Measurements from ENCODE around the gene ISLR2. TPM values are rescaled to one million over a fixed set of nuclear protein-coding genes. Genes with fewer than 3 reads are reported as not detected.

Gene ISLR2
- total and polyA plus RNA-seq, 8 donors = 0.19 to 4.4 (median 0.30) TPM; not detected in 3

GRCh38 chr15:74182131-74182530, 51.7 kb downstream of the ISLR2 start:
- no peak for TF ChIP-seq CTCF (IDR thresholded peaks at IDR 0.05)
- Histone ChIP-seq H3K27ac (no peak overlapping the region), H3K27me3 (no peaks in the 10 kb centered on the region), H3K36me3 (no peaks in the 10 kb centered on the region), H3K4me3 (no peak overlapping the region), H3K9me3 (no peaks in the 10 kb centered on the region), H3K4me1 (peaks cover 6 to 33% (median 17%) of the 10 kb centered on the region in 4 donors)
- intact Hi-C loops (cut with DNase I; ENCODE audit: low total_unique reads) = no loop called here
- WGBS, 5 donors = 87 to 98% (median 91%) methylated on average over 6 to 8 of the region's 8 CpGs
- no peak for DNase-seq

GRCh38 chr15:74184582-74185091, 54.3 kb downstream of the ISLR2 start:
- Histone ChIP-seq H3K27ac (no peak overlapping the region), H3K36me3 (no peaks in the 10 kb centered on the region), H3K4me3 (no peak overlapping the region), H3K27me3 (no peaks in the 10 kb centered on the region), H3K9me3 (no peaks in the 10 kb centered on the region), H3K4me1 (peaks cover 0 to 11% (median 7%) of the 10 kb centered on the region in 4 donors)
- DNase-seq = no peak
- intact Hi-C loops (cut with DNase I; ENCODE audit: low total_unique reads) = no loop called here
- TF ChIP-seq EP300 (IDR thresholded peaks at IDR 0.05) (no peak), POLR2AphosphoS5 (IDR thresholded peaks at IDR 0.05) (no peak), POLR2A (IDR thresholded peaks at IDR 0.05) (no peak), CTCF (IDR thresholded peaks at IDR 0.05) (no peak)
- WGBS, 5 donors = 74 to 85% (median 81%) methylated on average over 10 to 12 of the region's 12 CpGs

- intact Hi-C loops (cut with DNase I; ENCODE audit: low total_unique reads) = no loop called here
- Histone ChIP-seq H3K27me3 (no peaks in the 10 kb centered on the region), H3K27ac (no peak overlapping the region), H3K4me3 (no peak overlapping the region), H3K36me3 (no peaks in the 10 kb centered on the region), H3K9me3 (no peaks in the 10 kb centered on the region), H3K4me1 (no peaks in the 10 kb centered on the region)
- DNase-seq = no peak
- WGBS, 5 donors = 62 to 74% (median 63%) methylated on average over 8 of the region's 8 CpGs
- TF ChIP-seq POLR2AphosphoS5 (IDR thresholded peaks at IDR 0.05) (no peak), EP300 (IDR thresholded peaks at IDR 0.05) (no peak), POLR2A (IDR thresholded peaks at IDR 0.05) (no peak), CTCF (IDR thresholded peaks at IDR 0.05) (no peak)
Observed at GRCh38 chr15:74185710-74186348, 55.4 kb downstream of the ISLR2 start.

Small RNA genes within 50 kb of the gene (small RNA-seq; reads per million reads assigned to genes)
- gene RF00017 = 0 reads per million in 4 donors

Other genes with a start within 250 kb of the ISLR2 start
- 10 to 100 TPM in 4 of 5 donors, 1 to 10 TPM in 1; 6.2 to 48.4 (median 36.8) TPM for gene LOXL1, start 204.1 kb upstream of the ISLR2 start, total RNA-seq
- gene LOXL1, start 204.1 kb upstream of the ISLR2 start, polyA plus RNA-seq = 10 to 100 TPM in 2 of 3 donors, 1 to 10 TPM in 1; 5.2 to 25.8 (median 12.5) TPM
- gene STOML1, start 138.3 kb upstream of the ISLR2 start, total RNA-seq = 10 to 100 TPM in 2 of 5 donors, 1 to 10 TPM in 3; 5.3 to 26.4 (median 9.8) TPM
- 10 to 100 TPM in 1 of 3 donors, 1 to 10 TPM in 2; 8.0 to 13.3 (median 9.6) TPM for gene STOML1, start 138.3 kb upstream of the ISLR2 start, polyA plus RNA-seq
- gene PML, start 135.9 kb upstream of the ISLR2 start, total RNA-seq = 100 to 1,000 TPM in 2 of 5 donors, 10 to 100 TPM in 3; 27.7 to 170 (median 65.9) TPM
- gene PML, start 135.9 kb upstream of the ISLR2 start, polyA plus RNA-seq = 10 to 100 TPM; 16.0 to 25.8 (median 21.9) TPM
- gene GOLGA6A, start 48.0 kb upstream of the ISLR2 start, total RNA-seq = 1 to 10 TPM in 1 of 5 donors, not detected in 4; 1.1 TPM
- not detected for gene GOLGA6A, start 48.0 kb upstream of the ISLR2 start, polyA plus RNA-seq
- gene ISLR, start 43.1 kb downstream of the ISLR2 start, total RNA-seq = 10 to 100 TPM in 4 of 5 donors, 1 to 10 TPM in 1; 8.4 to 44.6 (median 28.6) TPM
- gene ISLR, start 43.1 kb downstream of the ISLR2 start, polyA plus RNA-seq = 1 to 10 TPM; 3.5 to 9.0 (median 3.6) TPM
- gene STRA6, start 72.2 kb downstream of the ISLR2 start, total RNA-seq = 1 to 10 TPM in 1 of 5 donors, not detected in 4; 1.5 TPM
- under 1 TPM in 1 of 3 donors, not detected in 2; 0.95 TPM for gene STRA6, start 72.2 kb downstream of the ISLR2 start, polyA plus RNA-seq
- gene CCDC33, start 105.7 kb downstream of the ISLR2 start, total RNA-seq = 1 to 10 TPM in 1 of 5 donors, under 1 TPM in 2, not detected in 2; 0.58 to 9.4 (median 0.73) TPM
- gene CCDC33, start 105.7 kb downstream of the ISLR2 start, polyA plus RNA-seq = not detected
- gene CYP11A1, start 237.1 kb downstream of the ISLR2 start, total RNA-seq = 1 to 10 TPM in 1 of 5 donors, not detected in 4; 3.9 TPM
- 10 to 100 TPM in 1 of 3 donors, 1 to 10 TPM in 2; 2.5 to 10.2 (median 4.5) TPM for gene CYP11A1, start 237.1 kb downstream of the ISLR2 start, polyA plus RNA-seq

Measured in stomach (tissue), 9 donors.